Hematopoietic multipotent progenitor cell treated with erythropoietin and hydrocortisone succinate and interleukin-3 and kit ligand, for 4 days (in vitro differentiated cells): ENCODE results near the gene AMPD3.

Experiments used
- DNase-seq: peaks from one replicate; pipeline ENCODE4 v3.0.0-alpha.2; 2015

Gene AMPD3

DNA sequence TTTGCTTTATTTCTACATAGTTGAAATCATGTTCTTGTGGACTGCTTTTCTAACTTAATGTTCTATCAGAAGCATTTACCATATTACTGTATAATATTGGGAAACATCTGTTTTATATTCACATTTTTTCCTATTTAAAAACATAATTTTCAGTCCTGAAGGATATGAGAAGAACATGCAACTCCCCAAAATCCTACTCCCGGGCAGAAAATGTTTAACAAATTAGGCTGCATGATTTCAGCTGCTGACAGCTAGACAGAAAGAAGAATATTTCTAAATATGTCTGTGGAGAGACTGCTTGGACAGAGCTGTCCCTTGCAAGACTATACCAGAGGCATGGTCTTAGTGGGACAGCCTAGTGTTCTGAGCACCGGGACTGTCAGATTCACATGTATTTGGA lies 15.7 kb upstream of the AMPD3 start:
- DNase-seq = no peak

DNA sequence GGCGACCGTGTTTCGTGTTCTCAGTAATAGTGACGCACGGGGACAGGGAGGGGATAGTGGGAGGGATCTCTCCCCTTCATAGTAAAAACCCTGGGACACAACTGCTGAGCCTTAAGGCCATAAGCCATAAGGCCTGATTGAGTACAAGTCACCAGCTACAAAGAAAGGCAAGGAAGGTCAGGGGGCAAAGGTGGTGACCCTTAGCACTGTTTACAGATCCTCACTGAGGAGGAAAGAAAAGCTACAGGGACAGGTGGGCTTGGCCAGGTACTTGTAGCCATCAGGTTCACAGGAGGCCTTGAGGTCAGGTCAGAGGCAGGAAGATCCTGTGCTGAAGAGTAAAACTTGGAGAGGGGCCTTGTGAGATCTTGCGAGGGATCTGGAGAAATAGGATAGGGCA lies 15.1 kb upstream of the AMPD3 start:
- DNase-seq = no peak

DNA sequence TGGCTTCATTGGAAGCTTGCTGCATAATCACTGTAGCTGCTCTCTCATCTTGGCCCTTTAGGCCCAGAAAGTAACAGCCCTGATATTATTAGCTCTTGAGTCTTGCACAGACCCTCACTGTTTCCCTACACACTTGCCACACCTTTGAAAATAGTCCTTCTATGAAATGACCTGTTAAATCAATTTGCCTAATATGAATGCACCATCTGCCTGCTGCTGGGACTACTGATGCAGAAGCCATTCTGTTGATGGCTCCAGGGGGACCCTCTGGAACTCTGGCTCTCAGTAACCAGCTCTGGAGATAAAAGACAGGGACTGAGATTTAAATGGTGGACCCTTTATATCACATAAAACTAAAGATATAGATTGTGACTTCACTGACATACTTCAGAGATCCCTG lies 14.7 kb upstream of the AMPD3 start:
- DNase-seq = no peak

- no peak for DNase-seq
Observed at GRCh38 chr11:10441091-10441490, 14.0 kb upstream of the AMPD3 start.

- DNase-seq = peak; percentile 84
Observed at GRCh38 chr11:10441652-10442503, 13.2 kb upstream of the AMPD3 start.

DNA sequence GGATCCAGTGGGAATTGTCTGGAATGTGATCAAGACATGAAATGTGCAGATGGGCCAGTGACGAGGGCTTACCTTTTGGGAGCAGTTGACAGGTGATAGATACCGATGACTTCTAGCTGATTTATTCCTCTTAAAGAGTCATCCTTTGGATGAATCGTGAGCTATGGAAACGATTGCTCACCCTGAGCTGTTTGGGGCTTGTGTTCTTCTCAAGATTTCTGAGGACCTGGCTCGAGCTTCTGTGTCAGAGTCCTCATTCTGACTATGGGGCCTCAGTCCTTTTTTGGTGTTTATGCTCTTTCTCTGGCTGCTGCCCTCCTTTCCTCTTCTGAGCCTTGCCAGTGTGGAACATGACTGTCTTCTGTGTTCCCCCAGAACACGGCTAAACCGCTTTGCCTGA lies 11.9 kb upstream of the AMPD3 start:
- no peak for DNase-seq

GRCh38 chr11:10443721-10444235 lies 11.3 kb upstream of the AMPD3 start:
- no peak for DNase-seq

DNA sequence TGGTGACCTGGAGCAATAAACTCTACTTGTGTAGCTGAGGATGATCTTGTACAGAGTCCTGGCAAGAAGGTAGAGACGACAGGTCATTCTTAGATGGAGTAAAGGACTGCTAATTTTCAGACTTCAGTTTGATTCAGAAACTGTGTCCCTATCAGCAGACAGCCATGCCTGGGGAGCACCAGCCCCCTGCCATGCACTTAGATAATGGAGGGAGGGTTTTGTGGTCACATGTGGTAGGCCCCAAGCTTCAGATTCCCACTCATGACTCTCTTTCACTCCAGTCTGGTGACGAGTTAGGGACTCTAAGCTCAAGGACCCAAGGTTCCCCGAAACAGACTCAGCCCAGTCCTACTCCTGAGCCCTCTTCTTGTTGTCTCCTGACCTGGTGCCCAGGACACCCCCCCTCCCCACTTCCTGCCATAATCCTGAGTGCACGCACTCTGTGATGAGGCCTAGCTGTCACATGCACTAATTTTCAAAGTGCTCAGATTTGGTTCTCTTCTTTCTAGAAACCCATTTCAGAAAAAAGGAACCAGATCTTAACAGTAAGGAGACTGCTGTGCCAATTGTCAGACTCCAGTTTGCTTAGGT lies 10.2 kb upstream of the AMPD3 start:
- peak; percentile 84 for DNase-seq

- DNase-seq = no peak
Observed at GRCh38 chr11:10447445-10447844, 7.6 kb upstream of the AMPD3 start.

DNA sequence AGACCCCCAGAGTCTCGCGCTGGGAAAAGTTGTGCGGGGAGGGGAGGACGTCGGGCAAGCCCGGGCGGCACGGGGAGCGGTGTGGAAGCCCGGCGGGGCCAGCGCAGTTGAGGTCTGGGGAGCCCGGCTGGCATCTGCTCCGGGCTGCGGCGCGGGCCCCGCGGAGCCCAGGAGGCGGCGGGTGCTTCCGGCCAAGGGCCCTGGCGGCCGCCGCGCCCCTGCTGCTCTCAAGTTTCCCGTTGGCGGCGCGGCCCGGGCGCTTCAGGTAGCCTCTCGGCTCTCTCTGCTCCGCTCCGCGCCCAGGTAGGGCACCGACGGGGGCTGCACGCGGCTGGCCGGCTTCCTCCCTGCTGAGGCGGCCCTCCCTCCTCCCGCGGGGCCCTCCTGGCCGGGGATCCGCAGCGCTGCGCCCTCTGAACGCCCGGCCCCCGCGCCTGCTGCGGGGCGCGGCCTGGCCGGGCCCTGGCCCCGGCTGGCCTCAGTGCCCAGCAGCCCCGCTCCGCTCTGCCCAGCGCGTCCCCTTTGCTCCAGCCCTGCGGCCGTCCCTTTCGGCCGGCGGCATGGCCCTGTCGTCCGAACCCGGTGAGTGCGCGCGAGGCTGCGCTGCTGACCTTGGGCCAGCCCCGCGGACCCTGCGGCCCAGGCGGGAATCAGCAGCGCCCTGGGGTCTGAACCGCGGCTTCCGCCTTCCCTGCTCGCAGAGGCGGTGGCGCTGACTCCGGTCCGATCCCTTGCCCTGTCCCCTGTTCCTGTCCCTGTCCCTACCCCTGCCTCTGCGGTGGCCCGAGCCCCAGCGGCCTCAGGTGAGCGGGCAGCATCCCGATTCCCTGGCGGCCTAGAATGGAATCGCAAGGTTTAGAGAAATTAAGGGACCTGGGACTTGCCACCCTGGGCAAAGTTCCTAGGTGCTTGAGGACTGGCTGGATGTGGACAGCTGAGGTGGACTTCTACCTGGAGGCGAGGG lies 4.3 kb upstream of the AMPD3 start:
- peak; percentile 60 for DNase-seq

DNA sequence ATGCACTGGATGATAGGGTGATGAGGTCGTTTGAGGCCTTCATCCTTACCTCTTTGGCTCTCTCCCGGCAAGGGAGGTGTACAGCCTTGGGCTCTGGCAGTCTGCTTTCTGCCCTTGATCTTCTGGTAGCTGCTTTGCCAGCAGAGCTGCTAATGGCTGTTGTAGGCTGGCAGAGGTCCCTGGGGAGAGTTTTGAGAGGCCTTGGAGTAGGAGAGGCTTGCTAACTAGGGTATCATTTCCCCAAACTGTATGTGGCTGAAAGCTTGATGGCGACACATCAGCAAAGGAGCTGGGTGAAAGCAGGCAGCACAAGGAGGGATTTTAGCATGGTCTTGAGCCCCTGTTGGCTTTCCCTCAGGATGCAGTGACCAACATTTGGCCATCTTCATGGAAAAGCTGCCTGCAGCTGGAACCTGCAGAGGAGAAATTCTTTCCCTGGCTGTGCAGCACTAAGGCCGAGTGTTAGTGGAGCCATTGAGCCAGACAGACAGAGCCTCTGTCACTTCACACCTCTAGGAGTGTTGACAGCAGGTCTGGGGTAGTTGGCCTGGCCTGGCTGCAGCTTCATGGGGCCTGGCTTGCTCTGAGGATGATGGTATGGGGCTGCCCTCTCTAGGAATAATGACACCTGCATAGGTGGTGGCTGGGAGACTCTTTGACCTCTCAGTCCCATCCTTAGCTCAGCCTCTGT lies 3.5 kb upstream of the AMPD3 start:
- no peak for DNase-seq

- DNase-seq = peak; percentile 47
Observed at GRCh38 chr11:10452211-10452767, 2.8 kb upstream of the AMPD3 start.

GRCh38 chr11:10453261-10453660 lies 1.8 kb upstream of the AMPD3 start:
- DNase-seq = no peak

DNA sequence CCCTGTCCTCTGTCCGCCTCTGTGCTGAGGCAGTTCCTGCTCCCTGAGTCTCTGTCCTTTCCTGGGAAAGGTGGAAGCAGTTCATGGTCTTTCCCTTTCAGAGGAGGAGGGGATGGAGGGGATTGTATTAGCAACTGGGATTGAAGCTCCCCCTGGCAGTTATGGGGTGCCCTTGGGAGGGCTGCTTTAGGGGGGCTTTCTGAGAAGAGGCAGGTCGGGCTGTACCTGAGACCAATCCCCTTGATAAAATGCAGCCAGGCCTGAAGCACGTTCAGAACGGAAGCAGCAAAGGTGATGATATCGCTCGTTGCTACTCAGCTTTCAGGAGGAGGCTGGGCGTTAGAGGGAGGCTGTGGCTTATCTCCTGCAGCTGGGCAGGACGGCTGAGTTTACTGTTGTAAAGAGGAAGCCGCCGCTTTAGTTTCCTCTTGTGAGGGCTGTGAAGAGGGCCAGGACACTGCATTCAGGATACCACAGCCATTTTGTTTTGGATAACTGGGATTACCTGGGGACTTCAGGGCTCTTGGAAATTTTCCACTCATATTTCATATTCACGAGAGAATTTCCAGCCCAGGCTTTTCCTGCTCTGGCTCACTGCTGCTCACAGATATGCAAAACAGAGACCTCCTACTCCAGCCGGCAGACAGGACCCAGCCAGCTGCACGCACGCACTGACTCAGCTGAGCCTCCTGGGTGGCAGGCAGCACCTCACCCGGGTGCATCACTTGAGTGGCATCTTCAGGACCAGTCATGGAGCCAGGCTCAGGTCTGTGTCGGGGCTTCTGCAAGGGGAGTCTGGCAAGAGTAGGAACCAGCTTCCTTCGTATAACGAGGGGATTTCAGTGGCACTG lies 798 bp downstream of the AMPD3 start:
- DNase-seq = peak; percentile 97

- DNase-seq = peak; percentile 86
Observed at GRCh38 chr11:10456519-10456918, 1.5 kb downstream of the AMPD3 start.

GRCh38 chr11:10457901-10458300 lies 2.8 kb downstream of the AMPD3 start:
- no peak for DNase-seq

DNA sequence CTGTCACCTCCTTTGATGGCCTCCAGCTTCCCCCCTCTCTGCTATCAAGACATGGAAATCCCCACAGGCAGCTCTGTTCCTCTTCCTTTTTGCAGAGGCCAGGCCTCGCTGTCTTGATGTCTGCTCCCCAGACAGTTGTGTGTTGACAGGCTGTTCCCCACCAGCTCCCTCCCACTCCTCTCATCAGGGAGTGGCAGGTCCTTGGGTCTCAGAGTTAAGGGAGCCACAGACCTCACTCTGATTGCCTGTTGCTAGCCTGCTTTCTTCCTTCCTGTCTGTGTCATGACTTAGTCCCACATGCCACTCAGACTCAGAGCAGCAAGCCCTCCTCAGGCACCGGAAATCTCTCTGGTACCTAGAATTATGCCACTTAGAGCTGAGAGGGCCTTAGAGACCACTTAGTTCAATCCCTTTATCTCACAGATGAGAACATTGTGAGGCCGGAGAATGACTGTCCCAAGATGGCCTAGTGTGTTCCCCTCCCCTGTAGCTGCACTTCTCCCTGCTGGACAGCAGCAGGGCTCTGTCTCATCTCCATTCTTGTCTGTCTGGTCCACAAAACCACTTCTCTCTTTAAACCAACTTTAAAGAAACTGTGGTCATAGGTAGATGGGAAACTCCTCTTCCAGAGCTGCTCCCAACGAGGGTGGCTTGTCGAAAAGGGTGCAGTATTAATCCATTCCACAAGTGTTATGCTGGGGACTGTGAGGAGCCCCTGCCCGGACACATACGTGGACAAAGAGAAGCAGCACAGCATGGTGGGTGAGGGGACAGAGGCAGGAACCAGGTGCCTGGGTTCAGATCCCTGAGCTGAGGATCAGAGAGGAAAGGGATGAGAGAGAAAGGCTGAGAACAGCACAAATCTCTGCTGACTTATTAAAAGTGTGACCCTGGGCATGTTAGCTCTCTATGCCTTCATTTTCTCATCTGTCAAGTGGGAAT lies 4.2 kb downstream of the AMPD3 start:
- peak; percentile 92 for DNase-seq

GRCh38 chr11:10460611-10461275 lies 5.7 kb downstream of the AMPD3 start:
- no peak for DNase-seq

- no peak for DNase-seq
Observed at GRCh38 chr11:10461276-10461790, 6.3 kb downstream of the AMPD3 start.
